DMS153 treated with DMSO at 0.1 percent for 48 hours (cell line): Measurements from ENCODE around the gene ANTXR1.

Source experiments
- DNase-seq: peaks from one replicate; lab custom pipeline; 2025; ENCODE audit not compliant: unreplicated experiment; lab: John Stamatoyannopoulos, UW

Gene ANTXR1

GRCh38 chr2:69203166-69203985 is 190.4 kb downstream of the ANTXR1 start:
- no peak for DNase-seq

- no peak for DNase-seq
These were observed 191.7 kb downstream of the ANTXR1 start for GRCh38 chr2:69204654-69205053.

GRCh38 chr2:69205076-69205475 is 192.1 kb downstream of the ANTXR1 start:
- no peak for DNase-seq

GRCh38 chr2:69205491-69205890 is 192.5 kb downstream of the ANTXR1 start:
- no peak for DNase-seq

DNA sequence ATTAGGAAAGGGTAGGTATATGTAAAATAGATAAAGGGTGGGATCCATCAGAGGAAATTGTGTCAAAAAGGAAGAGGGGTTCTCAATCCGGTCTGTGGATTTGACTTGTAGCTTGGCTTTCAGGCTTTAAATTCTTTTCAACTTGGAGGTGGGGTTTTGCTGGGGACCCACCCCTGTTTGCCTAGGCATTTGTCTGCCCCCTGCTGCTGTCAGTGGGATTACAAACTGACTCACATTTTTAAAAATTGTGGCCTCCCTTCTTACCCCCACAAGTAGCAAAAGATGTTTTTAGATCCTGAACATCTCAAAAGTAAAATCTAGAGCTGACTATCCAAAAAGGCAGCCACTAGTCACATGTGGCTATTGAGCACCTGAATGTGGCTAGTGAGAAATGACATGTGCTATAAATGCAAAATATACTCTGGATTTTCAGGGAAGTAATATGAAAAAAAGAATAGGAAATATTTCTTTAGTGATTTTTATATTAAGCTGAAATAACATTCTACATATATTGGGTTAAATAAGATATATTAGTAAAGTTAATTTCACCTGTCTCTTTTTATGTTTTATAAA is 195.1 kb downstream of the ANTXR1 start:
- no peak for DNase-seq

GRCh38 chr2:69209482-69209881 is 196.5 kb downstream of the ANTXR1 start:
- DNase-seq = no peak

DNA sequence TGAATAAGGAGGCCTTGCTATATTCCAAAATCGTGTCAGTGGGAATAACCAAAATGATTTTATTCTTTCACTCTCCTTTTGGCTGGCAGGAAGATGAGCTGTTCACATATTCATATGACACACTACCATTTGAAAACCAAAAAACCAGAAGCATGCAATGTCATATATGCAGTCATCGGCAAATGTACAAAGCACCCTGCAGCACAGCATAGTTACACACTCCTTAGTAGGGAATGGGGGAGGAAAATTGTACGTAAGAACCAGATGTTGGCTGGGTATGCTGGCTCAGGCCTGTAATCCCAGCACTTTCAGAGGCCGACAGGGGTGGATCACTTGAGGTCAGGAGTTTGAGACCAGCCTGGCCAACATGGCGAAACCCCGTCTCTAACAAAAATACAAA is 197.4 kb downstream of the ANTXR1 start:
- DNase-seq = no peak

DNA sequence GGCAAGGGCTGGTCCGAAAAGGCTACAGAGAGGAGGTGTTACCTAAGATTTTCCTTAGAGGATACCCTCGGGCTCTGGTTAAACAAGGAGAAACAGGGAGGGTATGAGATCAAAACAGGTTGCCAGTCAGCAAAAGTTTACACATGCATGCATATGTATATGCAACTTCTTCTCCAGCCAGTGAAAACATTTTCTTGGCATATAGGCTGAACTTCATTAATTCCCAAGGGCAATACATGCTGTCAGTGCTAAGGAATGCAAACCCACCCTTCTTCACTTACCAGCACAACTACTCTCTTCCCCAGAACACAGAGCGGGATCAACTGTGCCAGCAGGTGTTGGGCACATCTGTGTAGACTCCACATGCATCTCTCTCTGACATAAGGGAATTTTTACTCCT is 198.1 kb downstream of the ANTXR1 start:
- DNase-seq = no peak

DNA sequence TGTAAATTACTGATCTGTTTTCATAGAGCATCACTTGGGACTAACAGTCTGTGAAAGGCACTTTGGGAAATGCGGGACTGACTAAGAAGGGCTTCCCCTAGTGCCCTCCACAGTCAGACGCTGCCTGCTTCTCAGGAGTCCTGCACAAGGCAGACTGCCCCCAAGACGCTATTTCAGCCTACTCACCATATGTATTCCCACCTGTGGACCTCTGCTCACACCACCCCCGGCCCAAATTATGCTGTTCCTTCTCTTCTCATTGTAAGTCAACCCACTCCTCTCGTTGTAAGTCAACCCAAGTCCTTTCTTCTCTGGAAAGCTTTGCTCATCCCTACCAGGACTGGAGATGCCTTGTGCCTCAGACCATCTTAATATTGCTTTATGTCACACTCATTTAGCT is 198.7 kb downstream of the ANTXR1 start:
- DNase-seq = no peak

- DNase-seq = no peak
These were observed 199.5 kb downstream of the ANTXR1 start for GRCh38 chr2:69212238-69213028.

DNA sequence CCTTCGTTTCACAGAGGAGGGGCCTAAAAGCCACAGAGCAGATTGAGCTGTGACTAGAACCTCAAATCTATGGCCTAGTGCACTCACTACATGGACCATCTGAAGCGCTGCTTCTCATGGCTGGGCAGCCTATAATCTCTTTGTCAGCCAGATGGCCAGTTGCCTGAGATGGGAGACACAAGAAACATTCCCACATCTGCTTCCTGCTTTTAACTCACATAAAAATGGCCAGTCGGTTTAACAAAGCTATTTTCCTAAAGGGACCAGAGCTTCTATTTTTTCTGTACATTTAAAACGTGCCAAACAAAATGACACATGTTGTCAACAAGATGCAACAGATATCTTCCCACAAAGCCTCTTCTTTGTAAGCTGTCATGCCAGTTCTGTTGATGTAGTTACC is 200.2 kb downstream of the ANTXR1 start:
- no peak for DNase-seq

GRCh38 chr2:69213782-69214181 is 200.8 kb downstream of the ANTXR1 start:
- no peak for DNase-seq

DNA sequence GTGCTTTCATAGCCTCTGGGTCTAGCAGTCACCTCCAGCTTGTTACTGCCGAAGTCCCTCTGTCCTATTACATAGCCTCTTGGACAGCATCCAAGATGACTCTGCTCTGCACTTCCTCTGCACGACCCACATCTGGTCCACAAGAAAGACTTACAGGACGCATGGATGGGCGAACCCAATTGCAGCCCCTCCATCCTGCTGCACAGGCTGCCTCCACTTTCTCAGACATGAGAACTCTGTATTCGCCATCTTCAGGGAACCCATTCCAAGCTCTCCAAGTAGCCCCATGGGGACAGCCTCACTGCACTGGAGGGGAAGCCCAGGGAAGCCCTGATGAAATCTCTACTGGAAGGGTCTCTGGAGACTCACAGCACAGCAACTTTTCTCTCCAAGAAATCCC is 201.9 kb downstream of the ANTXR1 start:
- no peak for DNase-seq

- DNase-seq = no peak
These were observed 203.8 kb downstream of the ANTXR1 start for GRCh38 chr2:69216535-69217332.

DNA sequence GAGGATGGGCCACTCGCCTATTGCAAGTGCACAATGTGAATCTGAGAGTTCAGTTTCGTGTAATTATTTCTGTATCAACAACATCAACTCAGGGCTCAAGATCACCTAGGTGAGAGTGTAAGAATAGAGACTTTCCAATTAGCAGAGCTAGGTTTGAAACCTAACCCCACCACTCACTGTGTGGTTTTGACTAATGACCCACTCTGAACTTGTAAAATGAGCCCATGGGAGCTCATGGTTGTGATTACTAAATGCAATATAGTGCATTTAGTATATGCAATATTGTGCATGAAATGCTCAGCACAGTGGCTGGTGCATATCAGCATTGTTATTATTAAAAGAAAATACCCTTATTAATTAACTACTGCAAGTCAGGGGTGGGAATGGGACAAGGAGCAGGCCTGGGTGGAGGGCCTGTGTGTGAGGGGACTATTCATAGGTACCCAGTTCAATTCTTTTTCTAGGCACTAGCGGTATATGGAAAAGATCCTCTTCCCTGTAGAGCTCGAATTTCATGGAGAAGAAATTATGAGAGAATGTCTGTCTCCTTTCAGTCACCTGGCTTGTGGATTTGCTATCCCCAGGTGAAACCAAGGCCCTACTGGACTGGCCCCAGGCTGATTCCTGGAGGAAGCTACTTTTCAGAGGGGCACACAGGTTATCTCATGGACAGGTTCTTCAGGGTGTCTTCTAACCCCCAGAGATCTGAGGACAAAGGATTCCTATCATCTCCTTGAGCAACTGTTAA is 204.5 kb downstream of the ANTXR1 start:
- DNase-seq = no peak

GRCh38 chr2:69221512-69221911 is 208.5 kb downstream of the ANTXR1 start:
- DNase-seq = no peak

GRCh38 chr2:69221960-69222751 is 209.2 kb downstream of the ANTXR1 start:
- no peak for DNase-seq

DNA sequence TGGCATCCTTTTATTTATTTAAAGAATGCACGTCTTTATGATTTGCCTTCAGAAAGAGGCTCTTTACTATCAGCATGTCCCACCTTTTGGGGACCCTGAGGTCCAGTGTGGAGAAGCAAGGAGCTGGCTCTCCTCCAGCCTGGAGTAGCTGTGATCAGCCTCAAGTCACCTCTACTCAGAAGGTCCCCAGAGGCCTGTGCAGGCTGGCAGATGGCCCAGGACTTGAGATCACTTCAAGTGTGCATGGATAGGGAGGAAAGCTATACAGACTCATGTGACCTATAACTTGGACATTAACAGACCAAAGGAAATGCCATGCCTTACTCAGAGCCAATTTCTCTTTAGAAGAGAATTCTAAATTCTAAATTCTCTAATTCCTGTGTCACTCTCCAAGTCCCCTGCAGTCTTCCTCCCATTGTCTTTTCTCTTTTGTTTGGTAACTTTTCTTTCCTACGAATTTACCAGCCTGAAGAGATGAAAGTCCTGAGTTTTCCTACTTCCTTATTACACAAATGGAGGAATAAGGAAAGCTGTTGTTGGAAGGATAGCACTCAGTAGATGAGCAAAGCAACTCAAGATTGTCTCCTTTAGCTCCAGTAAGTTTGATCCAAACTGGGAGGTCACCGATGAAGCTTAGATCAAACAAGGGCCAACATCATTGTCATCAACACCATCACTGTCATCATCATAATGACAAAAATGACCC is 210.1 kb downstream of the ANTXR1 start:
- DNase-seq = no peak
